Measurements from ENCODE around the gene EXOC2.

Gene EXOC2

GRCh38 chr6:506508-506907 is 186.4 kb downstream of the EXOC2 start:
- H3K4me3 ChIP-seq (ENCODE audit: low read depth, low read length), result no peak overlapping the region
- TF ChIP-seq MYC (IDR thresholded peaks at IDR 0.05; ENCODE audit: low read depth, low read length), result no peak
- TF ChIP-seq CTCF (IDR thresholded peaks at IDR 0.05; ENCODE audit: low read depth, low read length), result no peak
- no peak for TF ChIP-seq POLR2A (IDR thresholded peaks at IDR 0.05; ENCODE audit: extremely low read depth, insufficient read length)
- TF ChIP-seq MAX (IDR thresholded peaks at IDR 0.05; ENCODE audit: low read depth, low read length), result no peak
- no peak for DNase-seq (ENCODE audit: low read depth)

GRCh38 chr6:505374-505773 is 187.6 kb downstream of the EXOC2 start:
- no peak overlapping the region for H3K4me3 ChIP-seq (ENCODE audit: low read depth, low read length)
- TF ChIP-seq MYC (IDR thresholded peaks at IDR 0.05; ENCODE audit: low read depth, low read length) (no peak), POLR2A (IDR thresholded peaks at IDR 0.05; ENCODE audit: extremely low read depth, insufficient read length) (no peak), MAX (IDR thresholded peaks at IDR 0.05; ENCODE audit: low read depth, low read length) (no peak), CTCF (IDR thresholded peaks at IDR 0.05; ENCODE audit: low read depth, low read length) (no peak)
- no peak for DNase-seq (ENCODE audit: low read depth)

GRCh38 chr6:504446-504980 is 188.4 kb downstream of the EXOC2 start:
- TF ChIP-seq POLR2A (IDR thresholded peaks at IDR 0.05; ENCODE audit: extremely low read depth, insufficient read length), result no peak
- no peak for TF ChIP-seq MAX (IDR thresholded peaks at IDR 0.05; ENCODE audit: low read depth, low read length)
- TF ChIP-seq CTCF (IDR thresholded peaks at IDR 0.05; ENCODE audit: low read depth, low read length), result no peak
- TF ChIP-seq MYC (IDR thresholded peaks at IDR 0.05; ENCODE audit: low read depth, low read length), result no peak
- no peak for DNase-seq (ENCODE audit: low read depth)
- H3K4me3 ChIP-seq (ENCODE audit: low read depth, low read length), result no peak overlapping the region

- no peak overlapping the region for H3K4me3 ChIP-seq (ENCODE audit: low read depth, low read length)
- TF ChIP-seq CTCF (IDR thresholded peaks at IDR 0.05; ENCODE audit: low read depth, low read length) (no peak), POLR2A (IDR thresholded peaks at IDR 0.05; ENCODE audit: extremely low read depth, insufficient read length) (no peak), MAX (IDR thresholded peaks at IDR 0.05; ENCODE audit: low read depth, low read length) (no peak), MYC (IDR thresholded peaks at IDR 0.05; ENCODE audit: low read depth, low read length) (no peak)
- no peak for DNase-seq (ENCODE audit: low read depth)
Measured at GRCh38 chr6:503610-504362, 189.2 kb downstream of the EXOC2 start.

GRCh38 chr6:502761-503160 is 190.2 kb downstream of the EXOC2 start:
- TF ChIP-seq MYC (IDR thresholded peaks at IDR 0.05; ENCODE audit: low read depth, low read length), result no peak
- TF ChIP-seq POLR2A (IDR thresholded peaks at IDR 0.05; ENCODE audit: extremely low read depth, insufficient read length), result no peak
- TF ChIP-seq MAX (IDR thresholded peaks at IDR 0.05; ENCODE audit: low read depth, low read length), result no peak
- TF ChIP-seq CTCF (IDR thresholded peaks at IDR 0.05; ENCODE audit: low read depth, low read length), result no peak
- no peak overlapping the region for H3K4me3 ChIP-seq (ENCODE audit: low read depth, low read length)
- no peak for DNase-seq (ENCODE audit: low read depth)
